UCSD-AML1 (cell line): ENCODE measurements around the gene SSTR5.

Experiments
- DNase-seq: peaks from one replicate; lab custom pipeline; 2025; ENCODE audit not compliant: unreplicated experiment; lab: John Stamatoyannopoulos, UW

SSTR5 gene

GRCh38 chr16:1039762-1040161 is 32.8 kb upstream of the SSTR5 start:
- no peak for DNase-seq

GRCh38 chr16:1040346-1040745 is 32.2 kb upstream of the SSTR5 start:
- no peak for DNase-seq

- no peak for DNase-seq
These were observed 30.4 kb upstream of the SSTR5 start for GRCh38 chr16:1042049-1042744.

- DNase-seq = no peak
These were observed 29.7 kb upstream of the SSTR5 start for GRCh38 chr16:1042866-1043265.

- no peak for DNase-seq
These were observed 28.6 kb upstream of the SSTR5 start for GRCh38 chr16:1043881-1044451.

- DNase-seq = no peak
These were observed 27.9 kb upstream of the SSTR5 start for GRCh38 chr16:1044460-1045309.

GRCh38 chr16:1045310-1045992 is 27.1 kb upstream of the SSTR5 start:
- DNase-seq = no peak

GRCh38 chr16:1045993-1046911 is 26.3 kb upstream of the SSTR5 start:
- DNase-seq = no peak

GRCh38 chr16:1047123-1047522 is 25.4 kb upstream of the SSTR5 start:
- no peak for DNase-seq

GRCh38 chr16:1047801-1048200 is 24.7 kb upstream of the SSTR5 start:
- no peak for DNase-seq

- DNase-seq = no peak
These were observed 24.0 kb upstream of the SSTR5 start for GRCh38 chr16:1048442-1049112.

GRCh38 chr16:1049113-1049975 is 23.2 kb upstream of the SSTR5 start:
- DNase-seq = no peak

GRCh38 chr16:1049976-1050247 is 22.6 kb upstream of the SSTR5 start:
- DNase-seq = no peak

GRCh38 chr16:1050516-1050915 is 22.0 kb upstream of the SSTR5 start:
- no peak for DNase-seq

GRCh38 chr16:1050921-1051320 is 21.6 kb upstream of the SSTR5 start:
- DNase-seq = no peak

GRCh38 chr16:1051446-1051845 is 21.1 kb upstream of the SSTR5 start:
- no peak for DNase-seq

- DNase-seq = no peak
These were observed 19.8 kb upstream of the SSTR5 start for GRCh38 chr16:1052721-1053120.

GRCh38 chr16:1053121-1053521 is 19.4 kb upstream of the SSTR5 start:
- DNase-seq = no peak

GRCh38 chr16:1053700-1054368 is 18.7 kb upstream of the SSTR5 start:
- DNase-seq = no peak
